Keratinocyte (primary cell): Measurements from ENCODE around the gene TOB2. TPM values are rescaled to one million over a fixed set of nuclear protein-coding genes. Genes with fewer than 3 reads are reported as not detected.

Experiments used
- DNase-seq: peaks from one replicate; pipeline ENCODE4 v3.0.0-alpha.2; 2011; ENCODE audit warnings: low read depth, missing footprints, low spot score
- FAIRE-seq: peaks from 2 replicates; lab custom pipeline; 2011; peaks lifted over from hg19 to GRCh38; lab: Jason Lieb, UNC
- H2AFZ ChIP-seq: 2 replicates; pipeline ENCODE4 v1.6.0; 2012; ENCODE audit warnings: low read length, control low read depth, inconsistent platforms; ENCODE audit not compliant: control insufficient read depth
- H3K27ac ChIP-seq: 2 replicates; pipeline ENCODE4 v1.5.1; 2011; ENCODE audit warnings: low read length; ENCODE audit not compliant: control insufficient read depth, insufficient read depth
- H3K27me3 ChIP-seq: 3 replicates; pipeline ENCODE4 v1.6.0; 2011; ENCODE audit warnings: low read length; ENCODE audit not compliant: control insufficient read depth, insufficient read depth; ENCODE audit errors: extremely low read depth
- H3K36me3 ChIP-seq, 2 experiments: 2 replicates in 1 of 2; 3 replicates in 1 of 2; pipeline ENCODE4 v1.5.1; 2011; ENCODE audit warnings: low read length in 2 of 2, mild to moderate bottlenecking in 1 of 2; ENCODE audit not compliant: control insufficient read depth in 2 of 2, insufficient read depth in 2 of 2; ENCODE audit errors: extremely low read depth in 1 of 2
- H3K4me1 ChIP-seq: 3 replicates; pipeline ENCODE4 v1.5.1; 2011; ENCODE audit warnings: low read length; ENCODE audit not compliant: control insufficient read depth, insufficient read depth; ENCODE audit errors: extremely low read depth
- H3K4me2 ChIP-seq: 3 replicates; pipeline ENCODE4 v1.6.0; 2011; ENCODE audit warnings: low read depth, low read length; ENCODE audit not compliant: control insufficient read depth, insufficient read depth; ENCODE audit errors: extremely low read depth
- H3K4me3 ChIP-seq, 3 experiments: fragments of 200-600 bp in 1 of 3; sonication (generic) in 1 of 3; 2 replicates in 2 of 3; 3 replicates in 1 of 3; pipeline ENCODE4 v1.5.1; 2011 to 2016; ENCODE audit warnings: low read length in 3 of 3, mild to moderate bottlenecking in 3 of 3, control low read depth in 2 of 3, inconsistent platforms in 1 of 3, low read depth in 1 of 3, mixed read lengths in 1 of 3, mixed run types in 1 of 3, moderate library complexity in 1 of 3; ENCODE audit not compliant: control insufficient read depth in 2 of 3, insufficient read depth in 2 of 3; ENCODE audit errors: extremely low read depth in 1 of 3
- H3K79me2 ChIP-seq: 2 replicates; pipeline ENCODE4 v1.6.0; 2012; ENCODE audit warnings: low read length; ENCODE audit not compliant: control insufficient read depth, insufficient read depth
- H3K9ac ChIP-seq: 3 replicates; pipeline ENCODE4 v1.6.0; 2011; ENCODE audit warnings: low read length; ENCODE audit not compliant: control insufficient read depth, insufficient read depth; ENCODE audit errors: extremely low read depth
- H3K9me1 ChIP-seq: 3 replicates; pipeline ENCODE4 v1.6.0; 2011; ENCODE audit warnings: low read length; ENCODE audit not compliant: control insufficient read depth, insufficient read depth; ENCODE audit errors: extremely low read depth
- H3K9me3 ChIP-seq: 2 replicates; pipeline ENCODE4 v1.5.1; 2012; ENCODE audit warnings: low read depth, low read length; ENCODE audit not compliant: control insufficient read depth
- H4K20me1 ChIP-seq: 3 replicates; pipeline ENCODE4 v1.6.0; 2011; ENCODE audit warnings: low read length; ENCODE audit not compliant: control insufficient read depth, insufficient read depth; ENCODE audit errors: extremely low read depth
- EZH2 ChIP-seq: IDR thresholded peaks from one replicate; pipeline ENCODE4 v1.6.1; 2012; ENCODE audit warnings: inconsistent platforms, mild to moderate bottlenecking, low read length, moderate library complexity
- dilution Hi-C: fragments of 300-500 bp; cut with MboI; formaldehyde crosslinking; loops from one replicate; pipeline ENCODE4 v1.7.0; 2020; ENCODE audit warnings: low sequenced_read_pairs; ENCODE audit not compliant: extremely low pct_ligation_motif_present
- polyA plus RNA-seq, 5 experiments: library from polyadenylated mRNA; depleted of rRNA in 3 of 5; stranded (reverse) in 3 of 5; stranded (forward) in 1 of 5; unstranded in 1 of 5; fragments of >200 nt; gene quantifications; 1 replicate in 1 of 5; 2 replicates in 3 of 5; 3 replicates in 1 of 5; pipeline versions ENCODE4 v1.2.1 to v1.2.3, GENCODE V29; 2011 to 2012; ENCODE audit warnings: missing spikeins in 2 of 5, low read depth in 1 of 5, low replicate concordance in 1 of 5
- TF ChIP-seq, protein P1 (sequence below), 3 experiments: IDR thresholded peaks in 1 of 3; conservative IDR thresholded peaks in 1 of 3; optimal IDR thresholded peaks in 1 of 3; 2 replicates in 2 of 3; 3 replicates in 1 of 3; pipeline versions ENCODE3 to v1.5.1; 2011; ENCODE audit warnings: low read length in 3 of 3, mild to moderate bottlenecking in 3 of 3, moderate library complexity in 2 of 3, control low read depth in 1 of 3, inconsistent platforms in 1 of 3; ENCODE audit not compliant: insufficient read depth in 2 of 3; ENCODE audit errors: extremely low read depth in 1 of 3

Gene TOB2
- polyA plus RNA-seq, 1 donor (not counting 4 experiments of a cell fraction or from before 2014, with no cell fraction given): 14.5 TPM

DNA sequence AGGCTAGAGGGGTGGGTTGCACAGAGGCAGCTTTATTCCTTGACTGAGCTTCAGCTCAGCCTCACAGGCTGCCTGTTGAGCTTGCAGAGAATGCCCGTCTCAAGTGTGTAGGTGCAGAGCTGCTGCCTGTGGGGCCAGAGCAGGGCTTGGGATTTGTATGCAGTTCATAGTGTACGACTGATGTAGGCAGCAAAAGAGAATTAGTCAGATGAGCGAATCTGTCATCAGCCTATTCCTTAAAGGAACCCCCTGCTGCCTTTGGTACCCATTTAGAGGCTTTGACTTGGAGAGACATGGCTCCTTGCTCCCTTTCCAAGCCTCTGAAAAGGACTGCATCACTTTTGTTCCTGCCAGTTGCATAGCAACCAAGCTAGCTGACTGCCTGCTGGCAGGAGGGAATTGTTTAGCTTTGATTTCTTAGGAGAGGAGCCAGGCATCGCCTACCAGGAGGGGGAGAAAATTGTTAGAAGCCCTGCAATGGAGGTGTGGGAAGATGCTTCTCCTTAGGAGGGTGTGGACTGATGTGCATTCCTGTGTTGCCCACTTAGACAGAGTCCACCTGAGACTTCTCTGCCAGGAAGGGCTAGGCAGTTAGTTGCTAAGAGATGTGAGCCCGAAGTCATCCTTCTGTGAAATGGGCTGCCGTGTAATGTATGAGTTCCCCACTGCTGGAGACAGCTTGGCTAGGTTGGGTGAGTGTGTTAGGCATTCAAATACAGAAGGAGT lies 33.2 kb upstream of the TOB2 start:
- DNase-seq: no peak
- dilution Hi-C loops: no loop called here

DNA sequence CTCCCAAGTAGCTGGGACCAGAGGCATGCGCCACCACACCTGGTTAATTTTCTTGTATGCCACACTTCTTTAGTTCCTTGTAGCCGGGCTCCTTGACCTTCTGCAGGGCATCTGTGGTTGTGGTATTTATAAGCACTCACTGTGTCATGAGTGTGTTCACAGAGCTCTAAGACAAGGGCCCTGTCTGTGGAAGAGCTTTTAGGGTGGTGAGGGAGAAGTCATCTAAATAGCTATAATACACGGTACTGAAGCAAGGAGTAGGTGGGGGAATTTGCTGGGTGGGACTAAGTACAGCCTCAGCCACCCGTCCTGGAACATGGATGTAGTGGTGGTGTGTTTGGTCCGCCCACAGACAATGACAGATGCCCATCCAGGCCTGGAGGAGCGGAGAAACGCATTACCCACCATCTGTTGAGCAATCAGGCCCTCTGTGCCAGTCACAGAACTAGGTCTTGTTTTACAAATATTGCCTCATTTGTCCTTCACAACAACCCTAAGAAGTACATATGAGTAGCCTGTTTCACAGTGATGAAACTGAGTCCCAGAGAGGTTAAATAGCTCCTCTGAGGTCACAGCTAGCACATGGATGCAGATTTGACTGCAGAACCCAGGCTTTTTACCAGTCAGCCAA lies 32.4 kb upstream of the TOB2 start:
- H3K79me2 ChIP-seq: peaks cover 81% of the 10 kb centered on the region
- H3K27ac ChIP-seq: no peak overlapping the region
- no peak for FAIRE-seq
- DNase-seq: no peak
- no peak overlapping the region for H3K4me2 ChIP-seq
- H3K9me3 ChIP-seq: no peaks in the 10 kb centered on the region
- no peak overlapping the region for H2AFZ ChIP-seq
- H3K4me3 ChIP-seq: no peak overlapping the region
- no peaks in the 10 kb centered on the region for H3K27me3 ChIP-seq
- H3K9me1 ChIP-seq: no peaks in the 10 kb centered on the region
- peaks cover 1 to 14% of the 10 kb centered on the region in 2 experiments for H3K36me3 ChIP-seq
- peaks cover 7% of the 10 kb centered on the region for H3K4me1 ChIP-seq
- peaks cover 3% of the 10 kb centered on the region for H4K20me1 ChIP-seq
- dilution Hi-C loops: no loop called here
- no peak for TF ChIP-seq EZH2
- TF ChIP-seq, protein P1, sequence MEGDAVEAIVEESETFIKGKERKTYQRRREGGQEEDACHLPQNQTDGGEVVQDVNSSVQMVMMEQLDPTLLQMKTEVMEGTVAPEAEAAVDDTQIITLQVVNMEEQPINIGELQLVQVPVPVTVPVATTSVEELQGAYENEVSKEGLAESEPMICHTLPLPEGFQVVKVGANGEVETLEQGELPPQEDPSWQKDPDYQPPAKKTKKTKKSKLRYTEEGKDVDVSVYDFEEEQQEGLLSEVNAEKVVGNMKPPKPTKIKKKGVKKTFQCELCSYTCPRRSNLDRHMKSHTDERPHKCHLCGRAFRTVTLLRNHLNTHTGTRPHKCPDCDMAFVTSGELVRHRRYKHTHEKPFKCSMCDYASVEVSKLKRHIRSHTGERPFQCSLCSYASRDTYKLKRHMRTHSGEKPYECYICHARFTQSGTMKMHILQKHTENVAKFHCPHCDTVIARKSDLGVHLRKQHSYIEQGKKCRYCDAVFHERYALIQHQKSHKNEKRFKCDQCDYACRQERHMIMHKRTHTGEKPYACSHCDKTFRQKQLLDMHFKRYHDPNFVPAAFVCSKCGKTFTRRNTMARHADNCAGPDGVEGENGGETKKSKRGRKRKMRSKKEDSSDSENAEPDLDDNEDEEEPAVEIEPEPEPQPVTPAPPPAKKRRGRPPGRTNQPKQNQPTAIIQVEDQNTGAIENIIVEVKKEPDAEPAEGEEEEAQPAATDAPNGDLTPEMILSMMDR (optimal IDR thresholded peaks at IDR 0.05 in 1 of 3, IDR thresholded peaks at IDR 0.05 in 1 of 3, conservative IDR thresholded peaks at IDR 0.05 in 1 of 3; ENCODE audit: extremely low read depth in 1 of 3, insufficient read depth in 2 of 3, low read length in 3 of 3): no peak
- H3K9ac ChIP-seq: no peak overlapping the region

More for the DNA sequence above, 33.2 kb upstream of the TOB2 start:
- Histone ChIP-seq H3K4me2 (no peak overlapping the region), H2AFZ (no peak overlapping the region), H3K27me3 (no peaks in the 10 kb centered on the region), H3K79me2 (peaks cover 82% of the 10 kb centered on the region), H3K9me3 (no peaks in the 10 kb centered on the region), H3K4me3 (no peak overlapping the region), H3K9ac (no peak overlapping the region), H3K27ac (no peak overlapping the region), H3K4me1 (peaks cover 7% of the 10 kb centered on the region), H4K20me1 (peaks cover 3% of the 10 kb centered on the region), H3K36me3 (peaks cover 1 to 14% of the 10 kb centered on the region in 2 experiments), H3K9me1 (no peaks in the 10 kb centered on the region)
- FAIRE-seq: no peak
- no peak for TF ChIP-seq EZH2
- TF ChIP-seq, protein P1 (optimal IDR thresholded peaks at IDR 0.05 in 1 of 3, IDR thresholded peaks at IDR 0.05 in 1 of 3, conservative IDR thresholded peaks at IDR 0.05 in 1 of 3; ENCODE audit: extremely low read depth in 1 of 3, insufficient read depth in 2 of 3, low read length in 3 of 3): no peak
